Ramos (cell line): ENCODE measurements around the gene PCSK5.
"Not testable (repeated sequence)": the region's sequence is repeated elsewhere in the genome, so short reads cannot be mapped to it uniquely, and the experiment has no call there.

Source experiments
- in situ Hi-C: fragments of 300-500 bp; cut with MboI; formaldehyde crosslinking; loops from one replicate; pipeline ENCODE4 v1.14.3; 2022; ENCODE audit warnings: low sequenced_read_pairs; ENCODE audit not compliant: unreplicated experiment

PCSK5 gene

DNA sequence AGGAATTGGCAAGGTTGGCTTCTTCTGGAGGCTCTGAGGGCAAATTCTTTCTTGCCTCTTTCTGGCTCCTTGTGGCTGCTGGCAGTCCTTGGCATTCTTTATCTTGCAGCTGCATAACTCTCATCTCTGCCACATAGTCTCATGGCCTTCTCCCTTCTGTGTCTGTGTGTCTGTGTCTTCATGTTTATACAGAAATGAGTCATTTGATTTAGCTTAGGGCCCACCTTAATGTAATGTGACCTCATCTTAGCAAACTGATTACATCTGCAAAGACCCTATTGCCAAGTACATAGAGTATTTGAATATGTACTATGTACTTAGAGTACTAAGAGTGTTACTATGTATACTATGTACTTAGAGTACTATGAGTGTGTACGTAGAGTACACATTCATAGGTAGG, 381.3 kb downstream of the PCSK5 start:
- in situ Hi-C loops, result no loop called here

DNA sequence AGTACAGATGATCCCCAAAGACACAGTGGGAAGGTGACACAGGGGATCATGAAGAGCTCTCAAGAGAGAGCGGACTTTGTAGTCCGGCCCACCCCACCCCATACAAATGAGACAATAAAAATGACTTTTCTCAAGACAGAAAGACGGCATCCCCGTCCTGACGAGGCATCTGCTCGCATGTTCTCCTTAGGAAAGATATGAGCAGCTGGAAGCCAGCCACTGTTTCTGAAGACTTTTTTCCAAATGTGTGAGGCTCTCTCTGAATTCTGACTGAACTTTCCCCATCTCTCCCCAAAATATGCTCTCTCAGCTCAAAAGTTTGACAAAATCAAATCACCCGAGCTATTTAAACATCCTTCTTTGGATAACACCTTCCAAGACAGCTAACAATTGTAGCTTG, 398.6 kb downstream of the PCSK5 start:
- in situ Hi-C loops, result loop anchor here (25.0 kb wide), 1 partner anchor 1027 kb away; no protein-coding TSS in a partner anchor

DNA sequence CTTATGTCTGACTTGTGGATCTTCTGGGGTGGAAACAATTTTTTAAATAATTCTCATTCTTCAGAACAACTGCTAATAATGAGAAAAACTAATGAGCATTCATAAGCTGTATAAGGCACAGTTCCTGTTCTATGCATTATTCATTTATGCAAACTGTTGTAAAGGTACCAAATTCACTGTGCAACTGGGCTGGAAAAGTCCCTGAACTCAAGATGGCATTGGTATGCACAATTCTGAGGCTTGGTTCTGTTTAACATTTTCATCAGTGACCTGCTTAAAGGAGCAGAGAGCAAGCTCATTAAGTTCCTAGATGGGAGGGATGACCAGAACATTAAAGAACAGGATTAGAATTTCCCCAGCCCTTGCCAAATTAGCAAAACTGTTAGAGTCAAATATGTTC, 399.2 kb downstream of the PCSK5 start:
- in situ Hi-C loops, result loop anchor here (25.0 kb wide), 1 partner anchor 1027 kb away; no protein-coding TSS in a partner anchor

- in situ Hi-C loops, result loop anchor here (25.0 kb wide), 1 partner anchor 1028 kb away; no protein-coding TSS in a partner anchor
Observed at GRCh38 chr9:76290555-76290954, 400.1 kb downstream of the PCSK5 start.

GRCh38 chr9:76292246-76292645, 401.8 kb downstream of the PCSK5 start:
- in situ Hi-C loops, result loop anchor here (25.0 kb wide), 1 partner anchor 1030 kb away; no protein-coding TSS in a partner anchor

- in situ Hi-C loops, result loop anchor here (25.0 kb wide), 1 partner anchor 1030 kb away; no protein-coding TSS in a partner anchor
Observed at GRCh38 chr9:76292658-76293057, 402.2 kb downstream of the PCSK5 start.

DNA sequence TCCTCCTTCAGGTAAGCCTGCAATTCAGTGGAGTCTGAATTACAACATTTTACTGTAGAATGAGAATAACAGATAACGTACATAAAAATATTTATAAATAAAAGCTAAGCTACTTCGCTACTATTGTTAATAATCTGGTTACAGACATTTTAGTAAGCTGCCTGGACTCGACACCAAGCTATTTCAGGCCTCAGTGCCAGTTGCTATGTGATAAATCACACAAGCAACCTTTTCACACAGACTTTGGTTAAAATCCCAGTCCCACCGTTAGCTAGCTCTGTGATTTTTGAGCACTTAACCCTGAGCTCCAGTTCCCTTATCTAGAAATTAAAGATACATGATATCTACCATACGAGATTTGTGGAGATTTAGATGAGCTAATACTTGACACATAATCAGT, 403.8 kb downstream of the PCSK5 start:
- in situ Hi-C loops, result loop anchor here (25.0 kb wide), 1 partner anchor 1032 kb away; no protein-coding TSS in a partner anchor

DNA sequence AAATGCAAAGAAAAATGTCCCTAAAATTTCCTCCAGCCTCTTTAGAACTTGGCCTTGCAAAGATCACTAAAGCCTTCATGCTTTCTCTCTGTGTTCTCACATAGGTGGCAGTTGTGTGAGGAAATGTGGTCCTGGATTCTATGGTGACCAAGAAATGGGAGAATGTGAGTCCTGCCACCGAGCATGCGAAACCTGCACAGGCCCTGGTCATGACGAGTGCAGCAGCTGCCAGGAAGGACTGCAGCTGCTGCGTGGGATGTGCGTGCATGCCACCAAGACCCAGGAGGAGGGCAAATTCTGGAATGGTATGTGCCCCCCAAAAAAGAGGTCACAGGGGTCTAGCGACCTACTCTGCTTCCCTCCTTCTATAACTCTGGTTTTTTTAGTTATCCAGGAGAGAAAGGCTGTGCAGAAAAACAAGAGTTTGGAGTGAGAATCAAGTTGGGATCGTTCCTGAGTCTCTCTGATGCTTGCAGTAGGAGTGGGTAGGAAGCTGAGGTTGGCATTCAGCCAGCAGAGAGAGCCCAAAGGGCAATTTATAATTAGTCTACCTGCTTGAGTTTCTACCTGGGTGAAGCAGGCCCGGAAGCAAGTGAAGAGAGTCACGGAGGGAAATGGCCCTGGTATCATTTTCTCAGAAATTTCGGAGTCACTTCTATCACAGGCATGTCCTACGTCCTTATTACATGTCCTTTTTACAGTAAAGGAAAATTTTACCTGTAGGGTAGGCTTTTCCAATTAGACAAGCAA, 406.3 kb downstream of the PCSK5 start:
- in situ Hi-C loops, result loop anchor here (25.0 kb wide), 1 partner anchor 1034 kb away; no protein-coding TSS in a partner anchor

GRCh38 chr9:76297721-76298239, 407.3 kb downstream of the PCSK5 start:
- in situ Hi-C loops, result loop anchor here (25.0 kb wide), 1 partner anchor 1035 kb away; no protein-coding TSS in a partner anchor

GRCh38 chr9:76298521-76299144, 408.2 kb downstream of the PCSK5 start:
- in situ Hi-C loops, result loop anchor here (25.0 kb wide), 1 partner anchor 1036 kb away; no protein-coding TSS in a partner anchor

DNA sequence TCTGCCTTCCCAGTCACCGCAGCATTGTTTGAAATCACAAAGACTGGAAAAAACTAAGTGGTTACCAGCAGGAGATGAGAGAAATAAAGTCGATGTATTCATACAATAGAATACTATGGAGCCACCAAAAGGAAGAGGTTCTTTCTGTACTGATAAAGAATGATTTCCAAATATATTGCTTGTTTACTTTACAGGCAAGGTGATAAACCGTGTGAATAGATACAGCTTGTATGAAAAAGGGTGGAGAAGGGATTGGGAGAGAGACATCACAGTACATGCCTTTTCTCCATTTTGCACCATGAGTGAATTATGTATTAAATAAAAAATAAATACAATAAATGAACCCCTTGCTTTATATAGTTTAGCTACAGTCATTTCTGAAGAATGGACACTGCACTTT, 412.1 kb downstream of the PCSK5 start:
- in situ Hi-C loops, result no loop called here

DNA sequence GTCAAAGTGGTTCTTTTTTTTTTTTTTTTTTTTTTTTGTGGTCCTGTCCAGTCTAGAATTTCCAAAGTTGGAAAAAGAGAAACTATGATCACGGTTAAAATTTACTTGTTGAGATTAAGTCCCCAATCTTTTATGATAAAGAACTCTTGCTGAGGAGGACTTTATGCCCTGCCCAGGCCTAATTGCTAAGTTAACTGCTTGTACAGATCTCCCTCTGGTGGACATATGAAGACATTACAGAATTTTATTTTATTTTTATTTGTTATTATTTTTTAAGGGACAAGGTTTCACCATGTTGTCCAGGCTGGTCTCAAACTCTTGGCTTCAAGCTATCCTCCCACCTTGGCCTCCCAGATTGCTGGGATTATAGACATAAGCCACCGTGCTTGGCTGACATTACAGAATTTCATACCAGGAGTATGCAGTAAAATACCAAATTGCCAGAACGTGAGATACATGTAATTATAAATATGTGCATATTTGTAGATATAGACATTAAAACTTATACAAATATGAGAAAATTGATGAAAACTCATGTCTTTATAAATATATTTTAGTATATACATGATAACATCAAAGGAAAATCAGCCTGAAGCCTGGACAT, 412.6 kb downstream of the PCSK5 start:
- in situ Hi-C loops, result no loop called here

DNA sequence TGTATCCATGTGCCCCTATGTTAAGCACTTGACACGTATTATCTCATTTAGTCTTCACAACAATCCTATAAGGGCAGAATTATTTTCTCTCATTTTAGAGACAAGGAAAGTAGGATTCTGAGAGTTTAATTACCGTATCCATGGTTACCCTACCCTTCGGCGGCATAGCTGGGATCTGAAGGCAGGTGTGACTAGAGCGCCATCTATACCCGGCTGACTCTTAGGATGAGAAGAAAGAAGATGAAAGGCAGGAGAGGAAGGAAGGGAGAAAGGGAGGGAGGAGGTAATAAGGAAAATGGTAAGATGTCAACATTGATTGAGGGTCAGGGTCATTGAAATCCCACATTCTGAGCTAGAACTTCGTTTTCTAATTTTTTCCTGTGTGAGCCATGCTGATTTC, 416.6 kb downstream of the PCSK5 start:
- in situ Hi-C loops, result not testable (repeated sequence)

DNA sequence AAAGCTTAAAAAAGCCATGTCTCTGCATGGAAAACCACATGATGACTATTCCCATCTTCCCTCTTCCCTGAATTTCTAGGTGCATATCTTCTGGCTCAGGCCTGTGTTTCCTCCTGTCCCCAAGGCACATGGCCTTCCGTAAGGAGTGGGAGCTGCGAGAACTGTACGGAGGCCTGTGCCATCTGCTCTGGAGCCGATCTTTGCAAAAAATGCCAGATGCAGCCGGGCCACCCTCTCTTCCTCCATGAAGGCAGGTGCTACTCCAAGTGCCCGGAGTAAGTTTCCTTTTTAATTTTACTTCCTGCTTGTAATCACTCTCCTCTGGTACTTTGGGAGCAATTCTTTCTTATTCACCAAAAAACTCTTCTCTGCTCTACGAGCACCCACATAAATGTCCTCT, 420.1 kb downstream of the PCSK5 start:
- in situ Hi-C loops, result no loop called here

GRCh38 chr9:76310991-76311390, 420.5 kb downstream of the PCSK5 start:
- in situ Hi-C loops, result no loop called here

DNA sequence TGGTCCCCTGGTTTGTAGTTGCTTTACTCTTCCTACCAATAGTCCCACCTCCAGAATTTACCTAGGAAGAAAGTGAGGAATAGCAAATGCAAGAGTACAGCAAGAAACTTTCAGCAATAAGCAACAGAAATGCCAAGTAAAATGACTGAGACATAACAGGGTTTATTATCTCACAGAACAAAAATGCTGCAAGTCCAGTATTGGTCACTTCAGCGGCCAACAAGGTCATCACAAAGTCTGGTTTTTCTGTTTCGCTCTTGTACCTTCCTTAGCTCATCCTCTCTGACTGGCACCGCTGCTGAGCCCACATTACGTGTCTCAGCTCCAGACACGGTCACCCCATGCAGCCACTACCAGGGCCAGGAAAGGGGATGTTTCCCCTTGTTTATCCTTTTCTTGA, 421.1 kb downstream of the PCSK5 start:
- in situ Hi-C loops, result no loop called here

- in situ Hi-C loops, result no loop called here
Observed at GRCh38 chr9:76313771-76314170, 423.3 kb downstream of the PCSK5 start.

- in situ Hi-C loops, result no loop called here
Observed at GRCh38 chr9:76314321-76314720, 423.8 kb downstream of the PCSK5 start.

DNA sequence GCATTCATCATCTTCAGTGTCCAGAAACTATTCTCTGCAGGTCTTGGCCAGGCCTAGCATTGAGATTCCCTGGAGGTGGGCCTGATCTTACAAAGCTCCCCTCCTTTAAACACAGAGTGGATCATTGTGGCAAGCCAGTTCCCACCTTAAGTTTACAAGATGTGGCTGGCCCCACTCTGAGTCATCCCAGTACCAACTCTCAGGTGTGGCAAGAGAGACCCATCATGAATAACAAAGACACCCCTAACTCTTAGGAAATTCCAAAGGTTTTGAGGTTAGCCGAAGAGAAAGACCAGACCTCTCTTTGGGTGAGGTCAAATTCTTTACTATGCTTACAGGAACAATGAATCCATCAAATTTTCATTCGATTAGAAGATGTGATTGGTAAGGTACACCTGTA, 425.6 kb downstream of the PCSK5 start:
- in situ Hi-C loops, result no loop called here

DNA sequence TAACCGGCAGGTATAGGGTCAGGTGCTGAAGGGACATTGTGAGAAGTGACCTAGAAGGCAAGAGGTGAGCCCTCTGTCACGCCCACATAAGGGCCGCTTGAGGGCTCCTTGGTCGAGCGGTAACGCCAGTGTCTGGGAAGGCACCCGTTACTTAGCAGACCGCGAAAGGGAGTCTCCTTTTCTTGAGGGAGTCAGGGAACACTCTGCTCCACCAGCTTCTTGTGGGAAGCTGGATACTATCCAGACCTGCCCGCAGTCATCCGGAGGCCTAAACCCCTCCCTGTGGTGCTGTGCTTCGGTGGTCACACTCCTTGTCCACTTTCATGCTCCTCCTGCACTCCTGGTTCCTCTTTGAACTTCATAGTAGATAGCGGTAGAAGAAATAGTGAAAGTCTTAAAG, 429.0 kb downstream of the PCSK5 start:
- in situ Hi-C loops, result not testable (repeated sequence)
